ENCODE results near the gene TNS2.

Gene TNS2

DNA sequence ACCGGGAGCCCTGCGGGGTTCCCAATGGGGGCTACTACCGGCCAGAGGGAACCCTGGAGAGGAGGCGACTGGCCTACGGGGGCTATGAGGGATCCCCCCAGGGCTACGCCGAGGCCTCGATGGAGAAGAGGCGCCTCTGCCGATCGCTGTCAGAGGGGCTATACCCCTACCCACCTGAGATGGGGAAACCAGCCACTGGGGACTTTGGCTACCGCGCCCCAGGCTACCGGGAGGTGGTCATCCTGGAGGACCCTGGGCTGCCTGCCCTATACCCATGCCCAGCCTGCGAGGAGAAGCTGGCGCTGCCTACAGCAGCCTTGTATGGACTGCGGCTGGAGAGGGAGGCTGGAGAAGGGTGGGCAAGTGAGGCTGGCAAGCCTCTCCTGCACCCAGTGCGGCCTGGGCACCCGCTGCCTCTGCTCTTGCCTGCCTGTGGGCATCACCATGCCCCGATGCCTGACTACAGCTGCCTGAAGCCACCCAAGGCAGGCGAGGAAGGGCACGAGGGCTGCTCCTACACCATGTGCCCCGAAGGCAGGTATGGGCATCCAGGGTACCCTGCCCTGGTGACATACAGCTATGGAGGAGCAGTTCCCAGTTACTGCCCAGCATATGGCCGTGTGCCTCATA is 9.7 kb downstream of the TNS2 start:
- H3K4me3 ChIP-seq (ENCODE audit: low read length), result no peak overlapping the region
- no peak for TF ChIP-seq CTCF (IDR thresholded peaks at IDR 0.05; ENCODE audit: insufficient read depth, low read depth, low read length, missing control alignments)
- no peak for DNase-seq (ENCODE audit: low read depth)

DNA sequence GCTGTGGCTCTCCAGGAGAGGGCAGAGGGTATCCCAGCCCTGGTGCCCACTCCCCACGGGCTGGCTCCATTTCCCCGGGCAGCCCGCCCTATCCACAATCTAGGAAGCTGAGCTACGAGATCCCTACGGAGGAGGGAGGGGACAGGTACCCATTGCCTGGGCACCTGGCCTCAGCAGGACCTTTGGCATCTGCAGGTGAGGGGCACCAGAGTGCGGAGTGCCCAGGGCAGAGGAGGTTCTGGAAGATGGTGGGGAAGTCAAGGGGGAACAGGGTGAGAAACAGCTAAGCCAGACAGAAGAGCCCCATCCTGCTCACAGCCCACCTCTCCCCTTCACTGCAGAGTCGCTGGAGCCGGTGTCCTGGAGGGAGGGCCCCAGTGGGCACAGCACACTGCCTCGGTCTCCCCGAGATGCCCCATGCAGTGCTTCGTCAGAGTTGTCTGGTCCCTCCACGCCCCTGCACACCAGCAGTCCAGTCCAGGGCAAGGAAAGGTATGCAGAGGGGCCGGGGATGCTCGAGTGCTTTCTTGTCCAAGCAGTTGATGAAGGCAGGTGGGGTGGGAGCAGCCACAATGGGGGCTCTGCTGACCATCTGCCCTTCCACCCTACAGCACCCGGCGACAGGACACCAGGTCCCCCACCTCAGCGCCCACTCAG is 10.3 kb downstream of the TNS2 start:
- no peak for TF ChIP-seq CTCF (IDR thresholded peaks at IDR 0.05; ENCODE audit: insufficient read depth, low read depth, low read length, missing control alignments)
- H3K4me3 ChIP-seq (ENCODE audit: low read length), result no peak overlapping the region
- DNase-seq (ENCODE audit: low read depth), result no peak

- DNase-seq (ENCODE audit: low read depth), result no peak
- no peak overlapping the region for H3K4me3 ChIP-seq (ENCODE audit: low read length)
- TF ChIP-seq CTCF (IDR thresholded peaks at IDR 0.05; ENCODE audit: insufficient read depth, low read depth, low read length, missing control alignments), result no peak
These were observed 10.9 kb downstream of the TNS2 start for GRCh38 chr12:53060721-53061276.

- DNase-seq (ENCODE audit: low read depth), result no peak
- no peak overlapping the region for H3K4me3 ChIP-seq (ENCODE audit: low read length)
- TF ChIP-seq CTCF (IDR thresholded peaks at IDR 0.05; ENCODE audit: insufficient read depth, low read depth, low read length, missing control alignments), result peak; percentile 47
These were observed 11.6 kb downstream of the TNS2 start for GRCh38 chr12:53061404-53062010.

DNA sequence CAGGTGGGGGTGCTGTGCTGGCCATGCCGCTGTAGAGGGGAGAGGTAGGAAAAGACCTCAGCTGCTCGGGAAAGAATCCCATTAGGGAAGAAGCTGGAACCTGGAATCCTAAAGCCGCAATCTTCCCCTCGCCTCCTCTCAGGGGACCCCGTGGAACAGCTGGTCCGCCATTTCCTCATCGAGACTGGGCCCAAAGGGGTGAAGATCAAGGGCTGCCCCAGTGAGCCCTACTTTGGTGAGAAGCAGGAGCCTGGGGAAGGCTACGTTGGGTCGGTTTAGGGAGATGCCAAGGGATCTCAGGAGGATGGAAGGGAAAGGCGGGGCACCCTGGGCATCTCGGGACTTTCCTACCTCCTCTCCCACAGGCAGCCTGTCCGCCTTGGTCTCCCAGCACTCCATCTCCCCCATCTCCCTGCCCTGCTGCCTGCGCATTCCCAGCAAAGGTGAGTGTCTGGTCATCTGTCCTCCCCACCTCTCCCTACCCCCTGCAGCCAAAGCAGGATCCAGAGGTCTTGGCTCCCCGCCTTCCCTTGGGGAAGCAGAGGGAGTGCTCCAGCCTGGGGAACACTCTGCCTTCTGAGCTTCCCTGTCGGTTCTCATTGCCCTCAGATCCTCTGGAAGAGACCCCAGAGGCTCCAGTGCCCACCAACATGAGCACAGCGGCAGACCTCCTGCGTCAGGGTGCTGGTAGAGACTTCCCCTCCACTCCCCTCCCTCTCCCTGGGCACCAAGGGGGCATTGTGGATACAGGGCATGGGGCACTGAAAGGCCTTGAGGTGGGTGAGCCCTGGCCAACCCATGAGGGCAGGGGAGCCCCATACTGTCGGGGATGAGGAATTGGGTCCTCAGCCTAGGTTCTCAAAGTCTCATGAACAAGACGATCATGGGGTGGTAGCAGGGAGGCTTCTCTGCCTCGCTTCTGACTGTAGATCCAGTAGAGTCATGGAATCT is 12.4 kb downstream of the TNS2 start:
- no peak overlapping the region for H3K4me3 ChIP-seq (ENCODE audit: low read length)
- DNase-seq (ENCODE audit: low read depth), result no peak
- TF ChIP-seq CTCF (IDR thresholded peaks at IDR 0.05; ENCODE audit: insufficient read depth, low read depth, low read length, missing control alignments), result no peak

- no peak for DNase-seq (ENCODE audit: low read depth)
- H3K4me3 ChIP-seq (ENCODE audit: low read length), result no peak overlapping the region
- no peak for TF ChIP-seq CTCF (IDR thresholded peaks at IDR 0.05; ENCODE audit: insufficient read depth, low read depth, low read length, missing control alignments)
These were observed 13.3 kb downstream of the TNS2 start for GRCh38 chr12:53062977-53063707.
